Breast epithelium (tissue), 4 donors: ENCODE measurements around the gene CHST15. TPM values are rescaled to one million over a fixed set of nuclear protein-coding genes. Genes with fewer than 3 reads are reported as not detected.
A peak's percentile ranks its signal among the peaks of the same experiment; 100 is the strongest.

Experiments
- DNase-seq, 2 donors: peaks; one replicate each; pipeline ENCODE4 v3.0.0-alpha.2; 2019; ENCODE audit warnings: low spot score in 2 of 2
- H3K27ac ChIP-seq, 2 donors: fragments of 200-600 bp; sonication (generic) in 1 of 2; one replicate each; pipeline ENCODE4 v1.5.1; 2016 to 2019; ENCODE audit warnings: mild to moderate bottlenecking in 1 of 2
- H3K27me3 ChIP-seq, 2 donors: fragments of 200-600 bp; sonication (generic) in 1 of 2; one replicate each; pipeline versions ENCODE4 v1.5.1 to v1.6.0; 2017 to 2019; ENCODE audit warnings: control low read depth in 1 of 2, mild to moderate bottlenecking in 1 of 2
- H3K36me3 ChIP-seq: fragments of 200-600 bp; one replicate; pipeline ENCODE4 v1.5.1; 2019
- H3K4me1 ChIP-seq, 2 donors: fragments of 200-600 bp; sonication (generic); one replicate each; pipeline ENCODE4 v1.5.1; 2016 to 2019; ENCODE audit warnings: control low read depth in 1 of 2
- H3K4me3 ChIP-seq, 3 donors: fragments of 200-600 bp; sonication (generic); 1 replicate in 2 of 3; 2 replicates in 1 of 3; pipeline ENCODE4 v1.5.1; 2016 to 2019; ENCODE audit warnings: mild to moderate bottlenecking in 3 of 3, moderate library complexity in 2 of 3
- H3K9me3 ChIP-seq, 2 donors: fragments of 200-600 bp; sonication (generic) in 1 of 2; one replicate each; pipeline ENCODE4 v1.5.1; 2016 to 2019; ENCODE audit warnings: control low read depth in 1 of 2
- CTCF ChIP-seq, 3 donors: fragments of 450-650 bp; IDR thresholded peaks; one replicate each; pipeline ENCODE4 v1.5.1; 2016 to 2017; ENCODE audit warnings: antibody characterized with exemption in 3 of 3, mild to moderate bottlenecking in 3 of 3, moderate library complexity in 3 of 3
- POLR2A ChIP-seq: fragments of 450-650 bp; IDR thresholded peaks from one replicate; pipeline ENCODE4 v1.6.1; 2016; ENCODE audit warnings: antibody characterized with exemption, mild to moderate bottlenecking, moderate library complexity
- POLR2AphosphoS5 ChIP-seq, 3 donors: sonication (generic); formaldehyde crosslinking; IDR thresholded peaks; one replicate each; pipeline ENCODE4 v1.6.1; 2017; ENCODE audit warnings: antibody characterized with exemption in 3 of 3
- intact Hi-C: fragments of 100-400 bp; cut with DNase I; formaldehyde crosslinking; loops from one replicate; pipeline ENCODE4 v1.15.1; 2023; ENCODE audit warnings: low total_unique reads
- total RNA-seq, 3 donors: library from RNA; depleted of rRNA; stranded (reverse); fragments of >200 nt; gene quantifications; one replicate each; pipeline ENCODE4 v1.1.0, GENCODE V29; 2016

Gene CHST15
- total RNA-seq, 3 donors from 2014 or later: 19.0 to 57.8 (median 56.4) TPM

DNA sequence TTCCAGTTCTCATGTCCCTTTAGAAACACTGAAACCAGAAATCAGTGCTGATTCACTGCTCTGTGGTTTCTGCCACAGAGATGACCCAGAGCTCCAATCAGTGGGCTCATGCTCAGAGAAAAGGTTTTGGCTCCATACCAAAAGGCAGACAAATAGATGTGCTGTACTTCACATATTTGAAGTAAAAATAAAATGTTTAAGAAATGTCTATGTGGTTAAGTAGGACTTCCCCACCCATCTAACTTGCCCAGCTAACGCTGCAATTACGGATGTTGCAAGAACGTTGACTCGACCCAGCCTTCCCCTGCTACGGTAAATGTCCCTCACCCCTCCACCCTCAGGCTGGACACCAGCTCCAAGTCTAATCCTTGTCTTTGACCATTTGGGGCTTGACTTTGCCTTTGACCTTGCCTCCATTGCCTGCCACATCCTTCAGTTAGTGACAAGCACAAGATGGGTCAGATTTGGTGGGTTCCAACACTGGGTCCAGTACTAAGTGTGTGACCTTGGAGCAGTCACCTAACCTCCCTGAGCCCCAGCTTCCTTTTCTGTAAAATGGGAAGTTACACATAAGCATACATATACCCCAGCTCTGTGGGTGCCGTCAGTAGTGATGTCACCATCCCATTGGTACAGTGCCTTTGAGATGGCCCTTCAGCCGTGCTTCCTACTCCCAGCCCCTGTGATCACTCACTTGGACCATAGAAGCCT lies 95.8 kb downstream of the CHST15 start:
- Histone ChIP-seq H3K27me3 (peaks cover 0 to 3% of the 10 kb centered on the region in 2 donors), H3K9me3 (no peaks in the 10 kb centered on the region), H3K27ac (peak overlapping the region in 1 of 2 donors; percentile 43), H3K4me1 (peaks cover 0 to 11% of the 10 kb centered on the region in 2 donors), H3K36me3 (no peaks in the 10 kb centered on the region), H3K4me3 (no peak overlapping the region)
- intact Hi-C loops: no loop called here
- peak in 1 of 3 donors; percentile 38 for TF ChIP-seq POLR2AphosphoS5 (IDR thresholded peaks at IDR 0.05)
- TF ChIP-seq CTCF (IDR thresholded peaks at IDR 0.05): no peak
- DNase-seq: peak in 1 of 2 donors; percentile 23

GRCh38 chr10:123997013-123997412 lies 96.4 kb downstream of the CHST15 start:
- peak overlapping the region in 1 of 2 donors; percentile 21 for H3K27ac ChIP-seq
- no peak for DNase-seq
- H3K4me1 ChIP-seq: peaks cover 0 to 11% of the 10 kb centered on the region in 2 donors
- TF ChIP-seq CTCF (IDR thresholded peaks at IDR 0.05): no peak
- no peak for TF ChIP-seq POLR2AphosphoS5 (IDR thresholded peaks at IDR 0.05)
- TF ChIP-seq POLR2A: no peak
- peaks cover 3 to 7% of the 10 kb centered on the region in 2 donors for H3K27me3 ChIP-seq
- intact Hi-C loops: no loop called here
- H3K9me3 ChIP-seq: no peaks in the 10 kb centered on the region
- no peak overlapping the region for H3K4me3 ChIP-seq
- H3K36me3 ChIP-seq: no peaks in the 10 kb centered on the region

GRCh38 chr10:123996302-123996701 lies 97.1 kb downstream of the CHST15 start:
- TF ChIP-seq POLR2AphosphoS5 (IDR thresholded peaks at IDR 0.05) (no peak), POLR2A (no peak), CTCF (IDR thresholded peaks at IDR 0.05) (no peak)
- Histone ChIP-seq H3K4me1 (peaks cover 0 to 11% of the 10 kb centered on the region in 2 donors), H3K4me3 (no peak overlapping the region), H3K27ac (peak overlapping the region in 1 of 2 donors; percentile 51), H3K36me3 (no peaks in the 10 kb centered on the region), H3K9me3 (no peaks in the 10 kb centered on the region), H3K27me3 (peaks cover 3 to 12% of the 10 kb centered on the region in 2 donors)
- intact Hi-C loops: no loop called here
- no peak for DNase-seq

DNA sequence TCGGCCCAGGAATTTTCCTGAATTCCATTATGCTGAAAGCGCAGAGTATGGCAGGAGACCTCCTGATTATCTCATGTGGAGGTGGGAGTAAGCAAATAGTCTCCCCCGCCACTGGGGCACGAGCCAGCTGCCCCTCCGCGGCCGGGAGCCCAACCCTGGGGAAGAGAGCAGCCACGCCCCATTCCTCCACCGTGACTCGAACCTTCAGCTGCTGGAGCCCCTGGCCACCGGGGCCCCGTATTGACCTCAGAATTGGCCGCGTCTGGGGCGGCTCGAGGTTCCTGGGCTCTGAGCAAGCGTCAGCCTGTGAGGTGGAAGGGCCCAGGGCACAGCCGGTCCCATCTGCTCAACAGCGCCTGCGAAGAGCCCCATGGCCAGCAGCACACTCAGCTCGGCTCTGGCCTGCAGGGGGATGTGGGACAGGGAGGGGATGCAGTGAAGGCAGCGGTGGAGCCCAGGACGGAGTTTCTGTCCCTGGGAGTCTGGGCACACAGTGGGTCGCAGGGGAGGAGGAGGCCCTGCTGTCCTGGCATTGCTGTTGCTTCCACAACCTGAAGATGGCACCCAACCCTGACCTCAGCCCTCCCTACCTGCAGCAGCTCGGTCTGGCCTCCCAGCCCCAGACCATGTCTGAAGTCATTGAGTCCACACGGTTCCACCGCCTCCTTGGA lies 97.8 kb downstream of the CHST15 start:
- Histone ChIP-seq H3K27ac (peak overlapping the region in 1 of 2 donors; percentile 51), H3K4me3 (peak overlapping the region in 2 of 3 donors; percentile 26 to 39)

More for the DNA sequence above, 97.8 kb downstream of the CHST15 start:
- Histone ChIP-seq H3K36me3 (no peaks in the 10 kb centered on the region), H3K27me3 (peaks cover 3 to 19% of the 10 kb centered on the region in 2 donors), H3K9me3 (no peaks in the 10 kb centered on the region), H3K4me1 (peaks cover 0 to 11% of the 10 kb centered on the region in 2 donors)
- peak in 1 of 2 donors; percentile 51 for DNase-seq
- TF ChIP-seq POLR2A (no peak), POLR2AphosphoS5 (IDR thresholded peaks at IDR 0.05) (no peak), CTCF (IDR thresholded peaks at IDR 0.05) (peak in 2 of 3 donors; percentile 43 to 46)
- intact Hi-C loops: loop anchor here (2.0 kb wide), 1 partner anchor 393 kb away; no protein-coding TSS in a partner anchor
